ENCODE results near the gene CENPO.

The CENPO gene

GRCh38 chr2:24857746-24858145 lies 64.5 kb downstream of the CENPO start:
- in situ Hi-C loops (cut with MboI; ENCODE audit: low sequenced_read_pairs), result no loop called here

- in situ Hi-C loops (cut with MboI; ENCODE audit: low sequenced_read_pairs), result no loop called here
Measured at GRCh38 chr2:24858996-24859395, 65.8 kb downstream of the CENPO start.

- in situ Hi-C loops (cut with MboI; ENCODE audit: low sequenced_read_pairs), result no loop called here
Measured at GRCh38 chr2:24859968-24860600, 66.9 kb downstream of the CENPO start.

- in situ Hi-C loops (cut with MboI; ENCODE audit: low sequenced_read_pairs), result no loop called here
Measured at GRCh38 chr2:24860631-24861030, 67.4 kb downstream of the CENPO start.

GRCh38 chr2:24861500-24861899 lies 68.3 kb downstream of the CENPO start:
- in situ Hi-C loops (cut with MboI; ENCODE audit: low sequenced_read_pairs), result no loop called here

- in situ Hi-C loops (cut with MboI; ENCODE audit: low sequenced_read_pairs), result no loop called here
Measured at GRCh38 chr2:24863641-24864040, 70.4 kb downstream of the CENPO start.

GRCh38 chr2:24866946-24867345 lies 73.7 kb downstream of the CENPO start:
- in situ Hi-C loops (cut with MboI; ENCODE audit: low sequenced_read_pairs), result no loop called here

- in situ Hi-C loops (cut with MboI; ENCODE audit: low sequenced_read_pairs), result no loop called here
Measured at GRCh38 chr2:24870440-24870839, 77.2 kb downstream of the CENPO start.

GRCh38 chr2:24870891-24871705 lies 77.9 kb downstream of the CENPO start:
- in situ Hi-C loops (cut with MboI; ENCODE audit: low sequenced_read_pairs), result no loop called here

- in situ Hi-C loops (cut with MboI; ENCODE audit: low sequenced_read_pairs), result no loop called here
Measured at GRCh38 chr2:24871852-24872333, 78.7 kb downstream of the CENPO start.

Data from HL-60/S4 treated with retinoic acid at 250 ng/mL for 4 days and 3 days (cell line).